Adipocyte (in vitro differentiated cells): ENCODE results near the gene BFSP2.
A peak's percentile ranks its signal among the peaks of the same experiment; 100 is the strongest.

Source experiments
- DNase-seq: peaks from one replicate; pipeline ENCODE4 v3.0.0-alpha.2; 2015; ENCODE audit warnings: low read depth
- H3K27me3 ChIP-seq: replicated peaks from 2 replicates; pipeline ENCODE4 v1.7.0; 2013; ENCODE audit warnings: mild to moderate bottlenecking, low read length, moderate library complexity; ENCODE audit not compliant: control insufficient read depth, insufficient read depth
- H3K36me3 ChIP-seq: 2 replicates; pipeline ENCODE4 v1.7.0; 2013; ENCODE audit warnings: low read length, mild to moderate bottlenecking, moderate library complexity; ENCODE audit not compliant: control insufficient read depth, insufficient read depth, severe bottlenecking
- H3K4me1 ChIP-seq: 2 replicates; pipeline ENCODE4 v1.7.0; 2013; ENCODE audit warnings: mild to moderate bottlenecking, low read length, moderate library complexity; ENCODE audit not compliant: control insufficient read depth, insufficient read depth
- H3K4me3 ChIP-seq: 2 replicates; pipeline ENCODE4 v1.7.0; 2013; ENCODE audit warnings: mild to moderate bottlenecking, low read length, moderate library complexity
- H3K9ac ChIP-seq: 2 replicates; pipeline ENCODE4 v1.7.0; 2013; ENCODE audit warnings: mild to moderate bottlenecking, low read length, moderate library complexity
- H3K9me3 ChIP-seq: 2 replicates; pipeline ENCODE4 v1.7.0; 2013; ENCODE audit warnings: mild to moderate bottlenecking, low read length, moderate library complexity; ENCODE audit not compliant: control insufficient read depth

BFSP2 gene

GRCh38 chr3:133447750-133448477, 48.1 kb downstream of the BFSP2 start:
- no peaks in the 10 kb centered on the region for H3K36me3 ChIP-seq
- H3K4me1 ChIP-seq = peaks cover 7% of the 10 kb centered on the region

GRCh38 chr3:133448478-133449122, 48.7 kb downstream of the BFSP2 start:
- no peak for DNase-seq

More at GRCh38 chr3:133447750-133448477, 48.1 kb downstream of the BFSP2 start:
- Histone ChIP-seq H3K27me3 (no peaks in the 10 kb centered on the region), H3K9ac (no peak overlapping the region), H3K4me3 (no peak overlapping the region), H3K9me3 (no peaks in the 10 kb centered on the region)
- no peak for DNase-seq

DNA sequence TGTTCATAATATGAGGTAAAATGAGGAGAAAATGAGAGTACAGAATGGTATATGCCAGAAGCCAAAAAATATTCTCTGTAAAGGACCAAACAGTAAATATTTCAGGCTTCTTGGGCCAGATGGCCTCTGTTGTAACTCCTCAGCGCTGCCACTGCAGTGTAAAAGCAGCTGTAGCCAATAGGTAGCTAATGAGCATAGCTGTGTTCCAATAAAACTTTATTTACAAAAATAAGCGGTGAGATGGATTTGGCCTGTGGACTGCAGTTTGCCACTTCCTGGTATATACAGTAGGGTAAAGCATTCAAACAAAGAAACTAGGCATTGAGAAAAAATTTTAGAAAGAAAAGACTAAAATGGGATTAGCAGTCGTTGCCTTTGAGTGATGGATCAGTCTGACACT, 51.5 kb downstream of the BFSP2 start:
- no peaks in the 10 kb centered on the region for H3K9me3 ChIP-seq
- H3K4me1 ChIP-seq = peaks cover 7% of the 10 kb centered on the region
- H3K4me3 ChIP-seq = no peak overlapping the region
- no peak for DNase-seq
- no peaks in the 10 kb centered on the region for H3K27me3 ChIP-seq
- no peak overlapping the region for H3K9ac ChIP-seq
- no peaks in the 10 kb centered on the region for H3K36me3 ChIP-seq

More at GRCh38 chr3:133448478-133449122, 48.7 kb downstream of the BFSP2 start:
- Histone ChIP-seq H3K4me3 (no peak overlapping the region), H3K4me1 (peaks cover 7% of the 10 kb centered on the region), H3K36me3 (no peaks in the 10 kb centered on the region), H3K27me3 (no peaks in the 10 kb centered on the region), H3K9me3 (no peaks in the 10 kb centered on the region), H3K9ac (no peak overlapping the region)

DNA sequence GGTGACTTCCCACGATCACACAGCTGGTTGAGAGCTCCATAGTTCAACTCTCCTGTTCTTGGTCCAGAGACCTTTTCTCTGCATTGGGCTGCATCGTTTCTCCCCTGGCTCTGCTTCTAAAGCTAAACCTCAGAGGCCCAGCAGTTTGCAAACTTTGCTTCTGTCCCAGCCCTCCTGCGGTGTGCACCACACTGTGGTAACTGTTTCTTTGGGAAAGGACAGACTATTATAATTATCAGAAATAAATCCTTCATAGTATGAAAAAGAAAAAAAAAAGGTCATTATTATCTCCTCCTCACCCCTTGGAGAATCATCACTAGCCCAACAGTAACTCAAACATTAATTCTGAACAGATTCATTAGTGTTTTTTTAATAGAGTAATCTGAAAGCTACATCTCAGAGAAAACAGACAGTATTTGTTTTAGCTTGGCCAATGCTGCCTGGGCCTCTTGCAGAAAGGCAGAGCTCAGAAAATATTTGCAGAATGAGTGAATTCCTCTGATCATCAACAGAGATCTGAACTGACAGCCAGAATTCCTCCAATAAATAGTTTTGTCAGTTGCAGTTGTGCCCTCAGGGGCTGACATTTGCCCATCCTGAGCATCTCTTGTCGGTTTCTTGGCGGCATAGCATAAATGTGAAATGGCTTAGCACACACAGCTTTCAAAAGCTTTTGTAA, 52.9 kb downstream of the BFSP2 start:
- H3K36me3 ChIP-seq = no peaks in the 10 kb centered on the region
- no peak overlapping the region for H3K9ac ChIP-seq
- no peaks in the 10 kb centered on the region for H3K9me3 ChIP-seq
- DNase-seq = peak; percentile 69
- no peaks in the 10 kb centered on the region for H3K27me3 ChIP-seq
- peaks cover 7% of the 10 kb centered on the region for H3K4me1 ChIP-seq
- no peak overlapping the region for H3K4me3 ChIP-seq

DNA sequence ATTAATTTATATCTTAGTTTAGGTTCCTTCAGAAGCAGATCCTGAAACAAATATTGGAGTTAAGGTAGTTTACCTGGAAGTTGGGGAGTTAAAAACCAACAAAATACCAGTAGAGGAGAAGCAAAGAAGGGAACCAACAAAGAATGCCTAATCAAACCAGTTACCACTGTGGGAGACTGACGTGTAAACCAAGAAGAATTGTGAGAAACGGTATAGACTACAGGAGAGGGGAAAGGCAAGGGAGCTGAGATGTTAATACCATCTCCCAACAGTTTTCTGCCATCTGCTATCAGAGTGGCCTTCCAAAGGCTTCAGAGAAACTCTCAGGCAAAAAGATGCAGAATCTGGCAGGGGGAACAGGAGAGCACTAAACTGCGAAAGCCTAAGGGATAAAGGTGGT, 53.5 kb downstream of the BFSP2 start:
- Histone ChIP-seq H3K9ac (no peak overlapping the region), H3K27me3 (no peaks in the 10 kb centered on the region), H3K4me3 (no peak overlapping the region), H3K4me1 (peaks cover 7% of the 10 kb centered on the region), H3K9me3 (no peaks in the 10 kb centered on the region), H3K36me3 (no peaks in the 10 kb centered on the region)
- DNase-seq = no peak

DNA sequence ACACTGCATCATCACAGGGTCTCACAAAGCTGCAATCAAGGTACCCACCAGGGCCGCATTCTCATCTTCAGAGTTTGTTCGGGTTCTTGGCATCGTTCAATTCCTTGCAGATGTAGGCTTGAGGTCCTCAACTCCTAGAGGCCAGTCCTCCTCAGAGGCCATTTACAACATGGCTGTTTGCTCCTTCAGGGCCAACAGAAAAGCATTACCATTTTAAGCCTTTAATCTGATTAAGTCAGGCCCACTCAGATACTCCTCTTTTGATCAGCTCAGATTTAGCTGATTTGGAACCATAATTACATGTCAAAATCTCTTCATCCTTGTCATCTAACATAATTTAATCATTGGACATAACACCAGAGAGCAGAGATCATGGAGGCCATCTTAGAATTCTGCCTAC, 55.4 kb downstream of the BFSP2 start:
- Histone ChIP-seq H3K9ac (no peak overlapping the region), H3K27me3 (no peaks in the 10 kb centered on the region), H3K36me3 (no peaks in the 10 kb centered on the region), H3K4me3 (no peak overlapping the region), H3K4me1 (peaks cover 13% of the 10 kb centered on the region), H3K9me3 (no peaks in the 10 kb centered on the region)
- DNase-seq = no peak

DNA sequence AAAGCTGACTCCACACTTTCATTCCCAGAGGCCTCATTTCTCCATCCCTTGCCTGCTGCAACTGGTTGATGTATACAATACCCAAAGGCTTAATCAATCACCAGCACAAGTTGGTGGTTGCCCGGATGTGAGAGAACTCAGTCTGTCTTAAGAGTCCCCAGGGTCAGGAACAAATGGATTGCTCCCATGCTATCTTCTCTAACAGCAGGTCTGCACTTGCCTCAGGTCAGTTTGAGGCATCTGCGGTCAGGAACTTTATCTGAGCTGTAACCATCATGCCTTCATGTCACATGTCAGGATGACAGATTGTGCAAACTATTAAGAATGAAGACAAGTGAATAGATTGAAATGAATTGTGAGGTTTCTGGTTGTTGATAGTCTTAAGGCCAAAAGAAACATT, 56.1 kb downstream of the BFSP2 start:
- peaks cover 13% of the 10 kb centered on the region for H3K4me1 ChIP-seq
- H3K36me3 ChIP-seq = no peaks in the 10 kb centered on the region

DNA sequence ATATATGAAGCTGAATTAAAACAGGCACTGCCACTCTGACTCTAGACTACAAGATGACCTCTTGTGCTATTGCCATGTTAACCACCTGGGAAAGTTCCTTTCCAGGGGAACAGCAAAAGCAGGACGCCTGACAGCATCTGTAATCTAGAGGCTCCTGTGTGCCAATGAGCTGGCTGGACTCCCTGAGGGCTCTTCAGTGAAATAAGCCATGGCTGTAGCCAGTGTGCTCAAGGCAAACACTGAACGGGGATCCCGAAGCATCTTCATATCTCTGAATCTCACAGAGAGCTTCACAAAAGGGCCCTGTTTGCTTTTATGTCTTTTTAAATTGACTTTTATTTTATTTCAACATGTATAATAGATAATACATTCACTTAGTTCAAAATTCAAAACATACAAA, 57.2 kb downstream of the BFSP2 start:
- H3K36me3 ChIP-seq = no peaks in the 10 kb centered on the region
- no peak overlapping the region for H3K4me3 ChIP-seq
- peaks cover 13% of the 10 kb centered on the region for H3K4me1 ChIP-seq
- no peak for DNase-seq
- no peaks in the 10 kb centered on the region for H3K9me3 ChIP-seq
- H3K27me3 ChIP-seq = no peaks in the 10 kb centered on the region
- H3K9ac ChIP-seq = no peak overlapping the region

More for the DNA sequence above, 56.1 kb downstream of the BFSP2 start:
- Histone ChIP-seq H3K4me3 (no peak overlapping the region), H3K9me3 (no peaks in the 10 kb centered on the region), H3K9ac (no peak overlapping the region), H3K27me3 (no peaks in the 10 kb centered on the region)
- DNase-seq = no peak

DNA sequence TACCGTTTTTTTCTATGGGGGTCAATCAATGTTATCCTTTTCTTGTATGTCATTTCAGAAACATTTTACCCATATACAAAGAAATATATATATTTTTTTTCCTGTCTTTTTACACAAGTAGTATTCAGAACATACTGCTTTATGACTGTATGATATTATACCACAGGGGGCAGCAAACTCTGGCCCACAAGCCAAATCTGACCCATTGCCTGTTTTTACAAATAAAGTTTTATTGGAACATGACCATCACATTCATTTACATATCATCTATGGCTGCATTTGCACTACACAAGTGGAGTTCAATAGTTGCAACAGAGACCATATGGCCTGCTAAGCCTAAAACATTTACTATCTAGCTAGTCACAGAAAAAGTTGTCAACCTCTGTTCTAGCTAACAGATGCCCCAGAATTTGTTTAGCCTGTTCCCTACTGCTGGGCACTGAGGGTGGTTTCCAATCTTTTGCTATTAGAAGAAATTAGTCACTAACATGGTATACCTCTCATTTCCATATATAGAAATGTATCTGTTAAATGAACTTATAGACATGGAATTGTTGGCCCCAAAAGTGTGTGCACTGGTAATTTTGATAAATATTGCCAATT, 57.7 kb downstream of the BFSP2 start:
- H3K4me1 ChIP-seq = peaks cover 10% of the 10 kb centered on the region
- no peak overlapping the region for H3K9ac ChIP-seq
- no peaks in the 10 kb centered on the region for H3K27me3 ChIP-seq
- H3K9me3 ChIP-seq = no peaks in the 10 kb centered on the region
- H3K36me3 ChIP-seq = no peaks in the 10 kb centered on the region
- H3K4me3 ChIP-seq = no peak overlapping the region
- DNase-seq = no peak

DNA sequence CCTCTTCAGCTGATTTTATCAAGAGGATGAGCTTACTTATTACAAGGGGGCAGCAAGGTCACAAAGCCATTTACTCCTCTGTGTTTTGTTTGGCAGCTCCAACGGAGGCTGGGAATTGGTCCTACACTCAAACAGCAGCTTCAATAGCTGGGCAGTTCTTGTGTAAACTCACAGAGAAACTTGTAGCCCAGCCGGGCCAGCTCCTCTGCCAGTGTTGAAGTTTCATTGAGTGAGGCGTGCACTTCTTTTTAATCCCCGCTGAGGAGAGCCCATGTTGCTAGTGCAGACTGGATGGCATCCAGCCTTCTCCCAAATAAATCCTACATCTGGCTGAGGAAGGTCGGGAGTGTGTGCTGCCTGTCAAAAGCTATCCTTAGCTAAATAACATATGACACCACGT, 59.5 kb downstream of the BFSP2 start:
- no peaks in the 10 kb centered on the region for H3K27me3 ChIP-seq
- no peaks in the 10 kb centered on the region for H3K36me3 ChIP-seq
- H3K4me1 ChIP-seq = peaks cover 6% of the 10 kb centered on the region
- DNase-seq = peak; percentile 33
- no peak overlapping the region for H3K9ac ChIP-seq
- H3K4me3 ChIP-seq = no peak overlapping the region
- H3K9me3 ChIP-seq = no peaks in the 10 kb centered on the region

- H3K36me3 ChIP-seq = no peaks in the 10 kb centered on the region
- H3K27me3 ChIP-seq = no peaks in the 10 kb centered on the region
- H3K4me3 ChIP-seq = no peak overlapping the region
- H3K4me1 ChIP-seq = peaks cover 6% of the 10 kb centered on the region
- no peak for DNase-seq
- no peaks in the 10 kb centered on the region for H3K9me3 ChIP-seq
- no peak overlapping the region for H3K9ac ChIP-seq
Measured at GRCh38 chr3:133460809-133461208, 61.0 kb downstream of the BFSP2 start.
